DOHH2 (cell line): Measurements from ENCODE around the gene RPL37A.

Source experiments
- H3F3A ChIP-seq: fragments of 200-600 bp; sonication (generic), shearing (Covaris generic); 2 replicates; pipeline ENCODE4 v1.6.0; 2016; ENCODE audit warnings: antibody characterized with exemption, mild to moderate bottlenecking; ENCODE audit not compliant: control insufficient read depth, insufficient read depth
- H3K27ac ChIP-seq: fragments of 200-600 bp; sonication (generic); 2 replicates; pipeline ENCODE4 v1.5.1; 2014; ENCODE audit warnings: low read depth, mild to moderate bottlenecking, low read length, moderate library complexity
- H3K27me3 ChIP-seq: fragments of 200-600 bp; sonication (generic); 2 replicates; pipeline ENCODE4 v1.6.1; 2014; ENCODE audit warnings: mild to moderate bottlenecking, low read length, mixed read lengths; ENCODE audit not compliant: control insufficient read depth
- H3K36me3 ChIP-seq: fragments of 200-600 bp; sonication (generic); 2 replicates; pipeline ENCODE4 v1.6.1; 2014; ENCODE audit warnings: mild to moderate bottlenecking, low read length, moderate library complexity, mixed read lengths; ENCODE audit not compliant: control insufficient read depth
- H3K4me1 ChIP-seq: fragments of 200-600 bp; sonication (generic); 2 replicates; pipeline ENCODE4 v1.6.1; 2014; ENCODE audit warnings: mild to moderate bottlenecking, low read length, mixed read lengths; ENCODE audit not compliant: control insufficient read depth
- H3K4me2 ChIP-seq: fragments of 200-600 bp; sonication (generic); 2 replicates; pipeline ENCODE4 v1.6.0; 2014; ENCODE audit warnings: mild to moderate bottlenecking, low read length, moderate library complexity
- H3K4me3 ChIP-seq: fragments of 200-600 bp; sonication (generic); 2 replicates; pipeline ENCODE4 v1.5.1; 2014; ENCODE audit warnings: mild to moderate bottlenecking, low read length, mixed read lengths
- H3K79me2 ChIP-seq: fragments of 200-600 bp; sonication (generic); 2 replicates; pipeline ENCODE4 v1.6.1; 2014; ENCODE audit warnings: mild to moderate bottlenecking, low read length, mixed read lengths; ENCODE audit not compliant: control insufficient read depth
- H3K9me2 ChIP-seq: fragments of 200-600 bp; sonication (generic); replicated peaks from 2 replicates; pipeline ENCODE4 v1.6.1; 2014; ENCODE audit warnings: mild to moderate bottlenecking, low read length, mixed read lengths; ENCODE audit not compliant: control insufficient read depth
- H3K9me3 ChIP-seq: fragments of 200-600 bp; sonication (generic); 2 replicates; pipeline ENCODE4 v1.6.1; 2014; ENCODE audit warnings: antibody characterized with exemption, low read length, mixed read lengths; ENCODE audit not compliant: control insufficient read depth, insufficient read depth
- H4K20me1 ChIP-seq: fragments of 200-600 bp; sonication (generic); 2 replicates; pipeline ENCODE4 v1.6.0; 2014; ENCODE audit warnings: low read depth, mild to moderate bottlenecking, antibody characterized with exemption, low read length, moderate library complexity; ENCODE audit not compliant: control insufficient read depth, insufficient read depth
- CTCF ChIP-seq: fragments of 200-600 bp; sonication (generic); IDR thresholded peaks from one replicate; pipeline ENCODE4 v1.5.1; 2014; ENCODE audit warnings: antibody characterized with exemption, mild to moderate bottlenecking, low read depth, low read length; ENCODE audit not compliant: poor library complexity, severe bottlenecking
- EZH2phosphoT487 ChIP-seq: fragments of 200-600 bp; sonication (generic); IDR thresholded peaks from 2 replicates; pipeline ENCODE4 v1.6.1; 2017; ENCODE audit warnings: borderline replicate concordance, mild to moderate bottlenecking, antibody characterized with exemption, low read length, moderate library complexity, mixed read lengths

The RPL37A gene

GRCh38 chr2:216545359-216545758 lies 46.7 kb downstream of the RPL37A start:
- H4K20me1 ChIP-seq: no peaks in the 10 kb centered on the region
- no peaks in the 10 kb centered on the region for H3F3A ChIP-seq
- no peaks in the 10 kb centered on the region for H3K9me2 ChIP-seq
- H3K4me3 ChIP-seq: no peak overlapping the region
- H3K36me3 ChIP-seq: no peaks in the 10 kb centered on the region
- H3K27me3 ChIP-seq: peaks cover 15% of the 10 kb centered on the region; the same call in 1 of the 2 replicates
- TF ChIP-seq CTCF: no peak
- no peak for TF ChIP-seq EZH2phosphoT487
- H3K79me2 ChIP-seq: no peaks in the 10 kb centered on the region
- H3K27ac ChIP-seq: no peak overlapping the region
- no peaks in the 10 kb centered on the region for H3K9me3 ChIP-seq
- no peaks in the 10 kb centered on the region for H3K4me1 ChIP-seq
- H3K4me2 ChIP-seq: no peak overlapping the region

DNA sequence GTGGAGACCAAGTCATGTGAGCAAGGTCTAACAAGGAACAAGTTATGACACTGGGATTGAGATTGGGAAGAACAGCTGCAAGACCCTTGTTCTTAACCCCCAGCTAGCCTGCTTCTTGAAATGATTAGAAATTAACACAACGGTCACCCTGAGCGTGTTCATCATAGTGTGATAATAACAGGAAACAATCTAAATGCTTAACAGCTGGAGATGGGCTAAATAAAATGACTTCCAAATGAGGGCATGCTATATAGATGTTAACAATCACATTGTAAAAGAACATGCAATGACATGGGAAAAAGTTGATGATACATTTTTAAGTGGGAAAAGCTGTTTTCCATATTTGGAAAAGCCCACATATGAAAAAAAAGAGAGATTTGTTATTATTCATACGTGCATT lies 47.6 kb downstream of the RPL37A start:
- Histone ChIP-seq H3K4me3 (no peak overlapping the region), H3F3A (no peaks in the 10 kb centered on the region), H3K9me2 (no peaks in the 10 kb centered on the region), H4K20me1 (no peaks in the 10 kb centered on the region), H3K36me3 (no peaks in the 10 kb centered on the region), H3K4me2 (no peak overlapping the region), H3K27ac (no peak overlapping the region), H3K27me3 (peaks cover 22% of the 10 kb centered on the region; the same call in 1 of the 2 replicates), H3K79me2 (no peaks in the 10 kb centered on the region), H3K9me3 (no peaks in the 10 kb centered on the region), H3K4me1 (no peaks in the 10 kb centered on the region)
- TF ChIP-seq CTCF (no peak), EZH2phosphoT487 (no peak)

DNA sequence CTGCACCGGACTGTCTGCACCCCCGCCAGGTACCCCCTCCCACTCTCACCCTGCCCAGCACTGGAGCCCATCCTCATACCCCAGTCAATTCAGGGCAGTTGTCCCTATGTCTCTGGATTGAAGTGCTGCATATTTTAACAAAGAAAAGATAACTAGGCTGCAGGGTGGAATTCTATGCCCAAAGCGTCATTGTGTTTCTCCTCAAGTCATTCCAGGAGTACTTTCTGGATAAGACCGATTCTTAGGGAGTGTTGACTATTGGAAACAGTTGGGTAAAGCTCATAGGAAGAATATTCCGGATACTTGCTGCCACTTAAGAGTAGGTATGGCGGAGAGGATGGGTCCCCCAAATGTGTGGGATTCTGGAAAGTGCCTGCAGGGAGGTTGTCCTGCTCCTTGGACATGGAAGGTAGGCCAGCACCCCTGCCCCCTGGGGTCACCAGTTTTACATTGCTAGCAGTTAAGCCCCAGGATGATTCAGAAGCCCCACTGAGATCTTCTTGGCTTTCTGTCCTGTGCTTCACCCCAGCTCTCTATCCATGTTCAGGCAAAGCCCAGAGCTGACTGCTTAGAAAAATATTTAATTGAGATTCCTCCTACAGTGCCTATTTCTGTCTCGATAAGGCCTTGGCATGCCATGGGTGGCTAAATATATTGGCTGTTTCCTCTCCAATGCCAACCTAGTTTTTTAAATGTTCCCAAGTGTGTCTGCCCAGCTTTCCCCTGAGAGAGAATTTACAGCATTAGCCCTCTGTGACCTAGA lies 48.2 kb downstream of the RPL37A start:
- Histone ChIP-seq H3K79me2 (no peaks in the 10 kb centered on the region), H3K27ac (no peak overlapping the region), H4K20me1 (no peaks in the 10 kb centered on the region), H3K4me2 (no peak overlapping the region), H3K4me3 (no peak overlapping the region), H3K9me3 (no peaks in the 10 kb centered on the region), H3F3A (no peaks in the 10 kb centered on the region), H3K36me3 (no peaks in the 10 kb centered on the region), H3K27me3 (peaks cover 22% of the 10 kb centered on the region; the same call in 1 of the 2 replicates), H3K4me1 (no peaks in the 10 kb centered on the region), H3K9me2 (no peaks in the 10 kb centered on the region)
- no peak for TF ChIP-seq EZH2phosphoT487
- no peak for TF ChIP-seq CTCF
